SJCRH30 (cell line): ENCODE data around the gene NUDT21. TPM values are rescaled to one million over a fixed set of nuclear protein-coding genes. Genes with fewer than 3 reads are reported as not detected.
"Not testable (repeated sequence)": the region's sequence is repeated elsewhere in the genome, so short reads cannot be mapped to it uniquely, and the experiment has no call there.

Experiments used
- DNase-seq, 2 experiments: peaks; one replicate each; pipeline ENCODE4 v3.0.0-alpha.2; 2015 to 2020
- H3K27ac ChIP-seq: fragments of 250-450 bp; sonication (Bioruptor Pico); 2 replicates; pipeline ENCODE4 v1.5.1; 2020; ENCODE audit warnings: mild to moderate bottlenecking, moderate library complexity
- H3K27me3 ChIP-seq: fragments of 250-450 bp; sonication (Bioruptor Pico); 2 replicates; pipeline ENCODE4 v1.5.1; 2020; ENCODE audit warnings: mild to moderate bottlenecking, moderate library complexity
- H3K36me3 ChIP-seq: fragments of 250-450 bp; sonication (Bioruptor Pico); 2 replicates; pipeline ENCODE4 v1.5.1; 2020; ENCODE audit warnings: mild to moderate bottlenecking, moderate library complexity
- H3K4me1 ChIP-seq: fragments of 250-450 bp; sonication (Bioruptor Pico); 2 replicates; pipeline ENCODE4 v1.5.1; 2020; ENCODE audit warnings: mild to moderate bottlenecking, moderate library complexity
- H3K4me3 ChIP-seq: fragments of 250-450 bp; sonication (Bioruptor Pico); 2 replicates; pipeline ENCODE4 v1.5.1; 2020; ENCODE audit warnings: mild to moderate bottlenecking, moderate library complexity
- H3K9me3 ChIP-seq: fragments of 250-450 bp; sonication (Bioruptor Pico); replicated peaks from 2 replicates; pipeline ENCODE4 v1.5.1; 2020; ENCODE audit warnings: mild to moderate bottlenecking, moderate library complexity
- total RNA-seq: library from RNA; depleted of rRNA; stranded (reverse); fragments of >200 nt; shearing (Covaris generic); gene quantifications from 2 replicates; pipeline ENCODE4 v1.2.3, GENCODE V29; 2014

The NUDT21 gene
- total RNA-seq, 1 experiment from 2014 or later = 262 TPM

GRCh38 chr16:56415875-56416274 lies 35.3 kb downstream of the NUDT21 start:
- H3K4me1 ChIP-seq = no peaks in the 10 kb centered on the region; the same call in 1 of the 2 replicates
- no peak overlapping the region for H3K27ac ChIP-seq
- DNase-seq = no peak
- H3K36me3 ChIP-seq = peaks cover 18% of the 10 kb centered on the region
- no peaks in the 10 kb centered on the region for H3K27me3 ChIP-seq
- no peaks in the 10 kb centered on the region for H3K9me3 ChIP-seq
- no peak overlapping the region for H3K4me3 ChIP-seq

GRCh38 chr16:56414366-56414765 lies 36.8 kb downstream of the NUDT21 start:
- no peaks in the 10 kb centered on the region for H3K9me3 ChIP-seq
- peaks cover 22% of the 10 kb centered on the region for H3K36me3 ChIP-seq
- H3K4me1 ChIP-seq = no peaks in the 10 kb centered on the region; the same call in 1 of the 2 replicates
- H3K4me3 ChIP-seq = no peak overlapping the region
- no peak for DNase-seq
- H3K27ac ChIP-seq = no peak overlapping the region
- H3K27me3 ChIP-seq = no peaks in the 10 kb centered on the region

- Histone ChIP-seq H3K36me3 (peaks cover 30% of the 10 kb centered on the region), H3K27ac (no peak overlapping the region), H3K27me3 (no peaks in the 10 kb centered on the region), H3K9me3 (no peaks in the 10 kb centered on the region), H3K4me3 (no peak overlapping the region), H3K4me1 (no peaks in the 10 kb centered on the region; the same call in 1 of the 2 replicates)
- DNase-seq = no peak
Measured at GRCh38 chr16:56413381-56413780, 37.8 kb downstream of the NUDT21 start.

GRCh38 chr16:56411624-56412023 lies 39.5 kb downstream of the NUDT21 start:
- Histone ChIP-seq H3K9me3 (no peaks in the 10 kb centered on the region), H3K4me3 (no peak overlapping the region), H3K4me1 (no peaks in the 10 kb centered on the region; the same call in 1 of the 2 replicates), H3K27ac (no peak overlapping the region), H3K36me3 (peaks cover 43% of the 10 kb centered on the region), H3K27me3 (no peaks in the 10 kb centered on the region)
- DNase-seq = no peak

GRCh38 chr16:56411123-56411522 lies 40.0 kb downstream of the NUDT21 start:
- DNase-seq = no peak
- no peaks in the 10 kb centered on the region for H3K9me3 ChIP-seq
- no peak overlapping the region for H3K27ac ChIP-seq
- H3K27me3 ChIP-seq = no peaks in the 10 kb centered on the region
- H3K4me1 ChIP-seq = no peaks in the 10 kb centered on the region; the same call in 1 of the 2 replicates
- peaks cover 45% of the 10 kb centered on the region for H3K36me3 ChIP-seq
- no peak overlapping the region for H3K4me3 ChIP-seq

- H3K4me1 ChIP-seq = no peaks in the 10 kb centered on the region
- peaks cover 53% of the 10 kb centered on the region for H3K36me3 ChIP-seq
- no peak overlapping the region for H3K27ac ChIP-seq
- no peaks in the 10 kb centered on the region for H3K27me3 ChIP-seq
- no peak overlapping the region for H3K4me3 ChIP-seq
- no peak for DNase-seq
- H3K9me3 ChIP-seq = no peaks in the 10 kb centered on the region
Measured at GRCh38 chr16:56409195-56409594, 41.9 kb downstream of the NUDT21 start.

GRCh38 chr16:56408379-56409098 lies 42.6 kb downstream of the NUDT21 start:
- DNase-seq = no peak
- no peaks in the 10 kb centered on the region for H3K4me1 ChIP-seq
- H3K4me3 ChIP-seq = no peak overlapping the region
- no peaks in the 10 kb centered on the region for H3K27me3 ChIP-seq
- no peak overlapping the region for H3K27ac ChIP-seq
- no peaks in the 10 kb centered on the region for H3K9me3 ChIP-seq
- H3K36me3 ChIP-seq = peaks cover 57% of the 10 kb centered on the region

GRCh38 chr16:56405977-56406672 lies 45.0 kb downstream of the NUDT21 start:
- Histone ChIP-seq H3K36me3 (peaks cover 65% of the 10 kb centered on the region), H3K4me1 (no peaks in the 10 kb centered on the region), H3K9me3 (no peaks in the 10 kb centered on the region), H3K27ac (no peak overlapping the region), H3K27me3 (no peaks in the 10 kb centered on the region), H3K4me3 (no peak overlapping the region)
- no peak for DNase-seq

- H3K9me3 ChIP-seq = peaks cover 4% of the 10 kb centered on the region; the same call in 1 of the 2 replicates
- DNase-seq = peak; percentile 53 to 62
- no peak overlapping the region for H3K27ac ChIP-seq
- no peaks in the 10 kb centered on the region for H3K27me3 ChIP-seq
- peaks cover 54% of the 10 kb centered on the region for H3K36me3 ChIP-seq
- no peaks in the 10 kb centered on the region for H3K4me1 ChIP-seq
- H3K4me3 ChIP-seq = no peak overlapping the region
Measured at GRCh38 chr16:56401482-56401881, 49.6 kb downstream of the NUDT21 start.

- Histone ChIP-seq H3K27ac (no peak overlapping the region), H3K4me3 (no peak overlapping the region), H3K27me3 (no peaks in the 10 kb centered on the region), H3K4me1 (no peaks in the 10 kb centered on the region), H3K36me3 (peaks cover 54% of the 10 kb centered on the region), H3K9me3 (peaks cover 4% of the 10 kb centered on the region; the same call in 1 of the 2 replicates)
- DNase-seq = no peak
Measured at GRCh38 chr16:56400458-56400857, 50.7 kb downstream of the NUDT21 start.

- Histone ChIP-seq H3K27ac (no peak overlapping the region), H3K9me3 (peaks cover 4% of the 10 kb centered on the region; the same call in 1 of the 2 replicates), H3K27me3 (no peaks in the 10 kb centered on the region), H3K4me1 (no peaks in the 10 kb centered on the region), H3K4me3 (no peak overlapping the region), H3K36me3 (peaks cover 49% of the 10 kb centered on the region)
- no peak for DNase-seq
Measured at GRCh38 chr16:56399486-56399885, 51.6 kb downstream of the NUDT21 start.

- Histone ChIP-seq H3K27me3 (no peaks in the 10 kb centered on the region), H3K4me1 (no peaks in the 10 kb centered on the region), H3K4me3 (no peak overlapping the region), H3K36me3 (peaks cover 47% of the 10 kb centered on the region), H3K9me3 (peaks cover 4% of the 10 kb centered on the region; the same call in 1 of the 2 replicates), H3K27ac (no peak overlapping the region)
- DNase-seq = no peak
Measured at GRCh38 chr16:56399047-56399446, 52.1 kb downstream of the NUDT21 start.

GRCh38 chr16:56396724-56397123 lies 54.4 kb downstream of the NUDT21 start:
- peaks cover 15% of the 10 kb centered on the region for H3K9me3 ChIP-seq
- not testable (repeated sequence) for H3K4me3 ChIP-seq, H3K27ac ChIP-seq, H3K4me1 ChIP-seq, DNase-seq, H3K27me3 ChIP-seq
- peaks cover 49% of the 10 kb centered on the region for H3K36me3 ChIP-seq

GRCh38 chr16:56389554-56389953 lies 61.6 kb downstream of the NUDT21 start:
- Histone ChIP-seq H3K27me3 (no peaks in the 10 kb centered on the region), H3K36me3 (peaks cover 79% of the 10 kb centered on the region), H3K4me3 (no peak overlapping the region), H3K27ac (no peak overlapping the region), H3K4me1 (no peaks in the 10 kb centered on the region), H3K9me3 (peaks cover 11% of the 10 kb centered on the region)
- DNase-seq = no peak

GRCh38 chr16:56388209-56388608 lies 62.9 kb downstream of the NUDT21 start:
- no peaks in the 10 kb centered on the region for H3K4me1 ChIP-seq
- no peak overlapping the region for H3K4me3 ChIP-seq
- no peak overlapping the region for H3K27ac ChIP-seq
- H3K9me3 ChIP-seq = peaks cover 8% of the 10 kb centered on the region
- peaks cover 80% of the 10 kb centered on the region for H3K36me3 ChIP-seq
- no peak for DNase-seq
- no peaks in the 10 kb centered on the region for H3K27me3 ChIP-seq
